Upper lobe of left lung (tissue), 6 donors: Measurements from ENCODE around the gene IL1RN. TPM values are rescaled to one million over a fixed set of nuclear protein-coding genes. Genes with fewer than 3 reads are reported as not detected.

Experiments
- ATAC-seq, 2 donors: fragments of 200-7000 bp; cut with Tn5 transposase; one replicate each; pipeline ENCODE4 v1.9.1; 2022; ENCODE audit warnings: mild to moderate bottlenecking in 2 of 2, moderate library complexity in 2 of 2; ENCODE audit not compliant: low FRiP score in 2 of 2
- DNase-seq, 2 donors: peaks; one replicate each; pipeline ENCODE4 v3.0.0-alpha.2; 2019 to 2020
- H3K27ac ChIP-seq, 4 donors: fragments of 200-600 bp; sonication (generic); one replicate each; pipeline ENCODE4 v1.5.1; 2016 to 2019
- H3K27me3 ChIP-seq, 4 donors: fragments of 200-600 bp; sonication (generic); one replicate each; pipeline ENCODE4 v1.5.1; 2017 to 2019
- H3K36me3 ChIP-seq, 4 donors: fragments of 200-600 bp; sonication (generic); one replicate each; pipeline ENCODE4 v1.5.1; 2016 to 2019
- H3K4me1 ChIP-seq, 4 donors: fragments of 200-600 bp; sonication (generic); one replicate each; pipeline ENCODE4 v1.5.1; 2018 to 2019
- H3K4me3 ChIP-seq, 4 donors: fragments of 200-600 bp; sonication (generic); one replicate each; pipeline ENCODE4 v1.5.1; 2017 to 2019; ENCODE audit warnings: mild to moderate bottlenecking in 2 of 4, moderate library complexity in 1 of 4
- H3K9me3 ChIP-seq, 4 donors: fragments of 200-600 bp; sonication (generic); one replicate each; pipeline ENCODE4 v1.5.1; 2018 to 2019
- EP300 ChIP-seq, 4 donors: sonication (generic); formaldehyde crosslinking; IDR thresholded peaks; one replicate each; pipeline ENCODE4 v1.5.1; 2017; ENCODE audit warnings: antibody characterized with exemption in 4 of 4, control low read depth in 2 of 4
- POLR2A ChIP-seq, 4 donors: fragments of 450-650 bp; IDR thresholded peaks; one replicate each; pipeline ENCODE4 v1.5.1; 2016 to 2017; ENCODE audit warnings: antibody characterized with exemption in 4 of 4, mild to moderate bottlenecking in 2 of 4
- POLR2AphosphoS5 ChIP-seq, 2 donors: sonication (generic); formaldehyde crosslinking; IDR thresholded peaks; one replicate each; pipeline ENCODE4 v1.5.1; 2017; ENCODE audit warnings: antibody characterized with exemption in 2 of 2
- WGBS, 2 donors: methylation state at CpG; one replicate each; pipeline ENCODE4 v1.1.5; 2017 to 2018; 5-methylcytosine and 5-hydroxymethylcytosine counted together
- total RNA-seq, 6 donors: library from RNA; depleted of rRNA in 4 of 6; stranded (reverse); fragments of >200 nt in 4 of 6; gene quantifications; one replicate each; pipeline versions ENCODE4 v1.1.0 to v1.2.1, GENCODE V29; 2016 to 2021
- TF ChIP-seq, protein P1 (sequence below), 6 experiments: fragments of 450-650 bp in 4 of 6; fragments of 200-600 bp in 2 of 6; sonication (generic) in 2 of 6; IDR thresholded peaks; one replicate each; pipeline ENCODE4 v1.5.1; 2016 to 2019; ENCODE audit warnings: antibody characterized with exemption in 6 of 6
- donor health status: DM: no; HTN: no; CAD: no; lungs with moderate emphysema.
- donor health status: DM: no; HTN: yes; CAD: no; lungs with severe emphysema.

The IL1RN gene
- total RNA-seq, 6 donors from 2014 or later = 2.0 to 40.6 (median 7.9) TPM

DNA sequence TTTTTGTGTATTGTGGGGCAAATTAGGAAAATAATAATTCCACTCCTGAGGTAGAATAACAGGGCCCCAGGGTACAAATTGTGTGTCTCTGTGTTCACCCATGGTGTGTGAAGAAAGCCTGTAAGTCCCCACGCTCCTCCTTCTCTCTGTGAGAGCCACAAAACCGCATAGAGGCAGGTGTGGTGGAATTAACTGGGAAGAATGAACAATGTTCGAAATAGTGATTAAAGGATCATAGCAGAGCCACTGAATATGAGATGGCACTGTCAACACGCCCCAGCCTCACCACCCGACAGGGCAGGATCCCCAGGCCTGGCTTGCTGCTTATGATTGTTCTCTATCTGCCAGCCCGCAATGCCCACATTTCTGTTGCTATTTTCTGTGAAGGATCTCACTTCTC lies 14.1 kb downstream of the IL1RN start:
- no peaks in the 10 kb centered on the region for H3K9me3 ChIP-seq
- H3K36me3 ChIP-seq = no peaks in the 10 kb centered on the region
- no peak for TF ChIP-seq POLR2AphosphoS5 (IDR thresholded peaks at IDR 0.05)
- TF ChIP-seq POLR2A (IDR thresholded peaks at IDR 0.05) = no peak
- TF ChIP-seq, protein P1, sequence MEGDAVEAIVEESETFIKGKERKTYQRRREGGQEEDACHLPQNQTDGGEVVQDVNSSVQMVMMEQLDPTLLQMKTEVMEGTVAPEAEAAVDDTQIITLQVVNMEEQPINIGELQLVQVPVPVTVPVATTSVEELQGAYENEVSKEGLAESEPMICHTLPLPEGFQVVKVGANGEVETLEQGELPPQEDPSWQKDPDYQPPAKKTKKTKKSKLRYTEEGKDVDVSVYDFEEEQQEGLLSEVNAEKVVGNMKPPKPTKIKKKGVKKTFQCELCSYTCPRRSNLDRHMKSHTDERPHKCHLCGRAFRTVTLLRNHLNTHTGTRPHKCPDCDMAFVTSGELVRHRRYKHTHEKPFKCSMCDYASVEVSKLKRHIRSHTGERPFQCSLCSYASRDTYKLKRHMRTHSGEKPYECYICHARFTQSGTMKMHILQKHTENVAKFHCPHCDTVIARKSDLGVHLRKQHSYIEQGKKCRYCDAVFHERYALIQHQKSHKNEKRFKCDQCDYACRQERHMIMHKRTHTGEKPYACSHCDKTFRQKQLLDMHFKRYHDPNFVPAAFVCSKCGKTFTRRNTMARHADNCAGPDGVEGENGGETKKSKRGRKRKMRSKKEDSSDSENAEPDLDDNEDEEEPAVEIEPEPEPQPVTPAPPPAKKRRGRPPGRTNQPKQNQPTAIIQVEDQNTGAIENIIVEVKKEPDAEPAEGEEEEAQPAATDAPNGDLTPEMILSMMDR (IDR thresholded peaks at IDR 0.05) = no peak
- no peak for TF ChIP-seq EP300 (IDR thresholded peaks at IDR 0.05)
- 92% methylated on average over 6 of the region's 6 CpGs for WGBS, 2 donors
- ATAC-seq = no peak
- peaks cover 0 to 4% (median 0%) of the 10 kb centered on the region in 4 donors for H3K4me1 ChIP-seq
- peak in 1 of 2 donors; percentile 19 for DNase-seq
- H3K27me3 ChIP-seq = no peaks in the 10 kb centered on the region
- H3K27ac ChIP-seq = no peak overlapping the region
- no peak overlapping the region for H3K4me3 ChIP-seq

DNA sequence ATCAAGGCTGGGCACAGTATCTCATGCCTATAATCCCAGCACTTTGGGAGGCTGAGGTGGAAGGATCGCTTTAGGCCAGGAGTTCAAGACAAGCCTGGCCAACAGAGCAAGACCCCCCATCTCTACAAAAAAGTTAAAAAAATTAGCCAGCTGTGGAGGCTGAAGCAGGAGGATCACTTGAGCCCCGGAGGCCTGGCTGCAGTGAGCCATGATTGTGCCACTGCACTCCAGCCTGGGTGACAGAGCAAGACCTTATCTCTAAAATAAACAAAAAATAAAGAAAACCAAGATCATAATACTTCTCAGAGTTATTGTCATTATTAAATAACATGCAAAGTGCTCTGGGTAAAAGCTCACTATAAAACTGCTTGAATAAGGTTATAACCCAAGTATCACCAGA lies 14.9 kb downstream of the IL1RN start:
- no peaks in the 10 kb centered on the region for H3K9me3 ChIP-seq
- no peak for TF ChIP-seq EP300 (IDR thresholded peaks at IDR 0.05)
- no peak for TF ChIP-seq POLR2A (IDR thresholded peaks at IDR 0.05)
- TF ChIP-seq, protein P1 (IDR thresholded peaks at IDR 0.05) = no peak
- TF ChIP-seq POLR2AphosphoS5 (IDR thresholded peaks at IDR 0.05) = no peak
- H3K4me1 ChIP-seq = peaks cover 0 to 4% (median 0%) of the 10 kb centered on the region in 4 donors
- no peak for DNase-seq
- WGBS, 2 donors = 93 to 97% methylated on average over 2 of the region's 2 CpGs
- no peaks in the 10 kb centered on the region for H3K36me3 ChIP-seq
- H3K27ac ChIP-seq = no peak overlapping the region
- no peak overlapping the region for H3K4me3 ChIP-seq
- ATAC-seq = no peak
- no peaks in the 10 kb centered on the region for H3K27me3 ChIP-seq

DNA sequence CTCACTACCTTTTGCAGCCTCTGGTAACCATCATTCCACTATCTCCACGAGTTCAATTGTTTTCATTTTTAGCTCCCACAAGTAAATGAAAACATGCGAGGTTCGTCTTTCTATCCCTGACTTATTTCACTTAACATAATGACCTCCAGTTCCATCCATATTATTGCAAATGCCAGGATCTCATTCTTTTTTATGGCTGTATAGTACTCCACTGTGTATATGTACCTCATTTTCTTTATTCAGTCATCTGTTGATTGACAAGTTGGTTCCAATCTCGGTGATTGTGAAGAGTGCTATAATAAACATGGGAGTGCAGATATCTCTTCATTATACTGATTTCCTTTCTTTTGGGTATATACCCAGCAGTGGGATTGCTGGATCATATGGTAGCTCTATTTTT lies 16.9 kb downstream of the IL1RN start:
- no peak for DNase-seq
- H3K36me3 ChIP-seq = no peaks in the 10 kb centered on the region
- H3K4me1 ChIP-seq = no peaks in the 10 kb centered on the region
- 82 to 90% methylated on average over 4 of the region's 4 CpGs for WGBS, 2 donors
- ATAC-seq = no peak
- H3K27me3 ChIP-seq = no peaks in the 10 kb centered on the region
- H3K27ac ChIP-seq = no peak overlapping the region
- no peaks in the 10 kb centered on the region for H3K9me3 ChIP-seq
- no peak overlapping the region for H3K4me3 ChIP-seq
- TF ChIP-seq POLR2AphosphoS5 (IDR thresholded peaks at IDR 0.05) = no peak
- TF ChIP-seq POLR2A (IDR thresholded peaks at IDR 0.05) = no peak

DNA sequence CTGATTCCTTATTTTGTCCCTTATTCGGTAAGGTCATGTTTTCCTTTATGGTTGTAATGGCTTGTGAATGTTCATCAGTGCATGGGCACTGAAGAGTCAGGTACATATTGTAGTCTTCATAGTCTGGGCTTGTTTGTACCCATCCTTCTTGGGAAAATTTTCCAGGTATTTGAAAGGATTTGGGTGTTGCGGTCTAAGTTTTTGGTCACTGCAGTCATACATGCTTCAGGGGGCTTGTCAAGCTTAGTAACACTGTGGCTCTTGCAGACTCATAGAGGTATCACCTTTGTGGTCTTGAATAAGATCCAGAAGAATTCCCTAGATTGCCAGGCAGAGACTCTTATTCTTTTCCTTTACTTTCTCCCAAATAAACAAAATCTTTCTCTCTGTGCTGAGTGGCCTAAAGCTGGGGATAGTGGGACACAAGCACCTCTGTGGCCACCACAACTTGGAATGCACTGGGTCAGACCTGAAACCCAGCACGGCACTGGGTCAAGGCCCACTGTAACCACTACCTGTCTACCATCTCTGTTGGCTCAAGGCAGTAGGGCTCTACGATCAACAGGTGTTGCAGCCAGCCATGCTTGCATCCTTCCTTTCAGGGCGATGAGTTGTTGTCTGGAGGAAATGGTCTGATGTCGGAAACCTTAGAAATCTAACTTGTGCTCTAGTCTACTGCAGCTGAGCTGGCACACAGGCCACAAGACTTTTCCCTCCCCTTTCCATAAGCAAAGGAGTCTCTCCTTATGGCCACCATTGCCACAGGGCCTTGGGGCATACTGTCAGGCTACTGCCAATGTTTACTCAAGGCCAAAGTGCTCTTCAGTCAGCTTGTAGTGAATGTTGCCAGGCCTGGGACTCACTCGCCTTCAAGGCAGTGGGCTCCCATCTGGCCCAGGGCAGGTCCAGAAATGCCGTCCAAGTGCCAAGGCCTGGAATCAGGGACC lies 21.5 kb downstream of the IL1RN start:
- H3K27me3 ChIP-seq = no peaks in the 10 kb centered on the region
- no peaks in the 10 kb centered on the region for H3K9me3 ChIP-seq
- no peak for DNase-seq
- WGBS, 2 donors = 76 to 79% methylated on average over 7 to 8 of the region's 8 CpGs
- H3K4me3 ChIP-seq = no peak overlapping the region
- TF ChIP-seq POLR2AphosphoS5 (IDR thresholded peaks at IDR 0.05) (no peak), EP300 (IDR thresholded peaks at IDR 0.05) (no peak), POLR2A (IDR thresholded peaks at IDR 0.05) (no peak)
- TF ChIP-seq, protein P1 (IDR thresholded peaks at IDR 0.05) = no peak
- no peak overlapping the region for H3K27ac ChIP-seq
- ATAC-seq = no peak
- H3K4me1 ChIP-seq = no peaks in the 10 kb centered on the region
- H3K36me3 ChIP-seq = no peaks in the 10 kb centered on the region

DNA sequence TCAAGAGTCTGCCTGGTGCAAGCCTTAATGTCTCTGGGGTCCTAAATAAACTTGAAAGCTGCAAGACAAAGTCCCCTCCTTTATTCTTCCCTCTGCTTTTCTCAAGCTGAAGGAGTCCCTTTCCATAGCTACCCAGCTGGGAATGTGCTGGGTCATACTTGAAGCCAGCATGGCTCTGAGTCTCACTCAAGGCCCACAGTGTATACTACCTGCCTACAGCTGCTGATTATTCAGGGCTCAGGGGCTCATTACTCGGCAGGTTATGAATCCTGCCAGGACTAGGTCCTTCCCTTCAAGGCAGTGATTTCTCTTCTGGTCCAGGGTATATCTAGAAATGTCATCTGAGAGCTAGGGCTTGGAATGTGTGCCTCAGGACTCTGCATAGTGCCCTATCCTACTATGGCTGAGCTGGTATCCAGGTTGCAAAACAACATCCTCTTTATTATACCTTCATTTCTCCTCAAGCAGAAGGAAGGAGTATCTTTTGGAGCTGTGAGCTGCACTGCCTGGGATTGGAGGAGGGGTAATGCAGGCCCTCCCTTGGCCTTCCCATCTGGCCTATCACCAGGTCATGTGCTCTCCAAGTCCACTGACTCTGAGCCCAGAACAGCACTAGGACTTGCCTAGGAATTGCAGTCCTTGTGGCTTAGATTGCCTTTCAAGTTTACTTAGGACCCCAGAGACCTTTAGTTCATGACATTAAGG lies 22.3 kb downstream of the IL1RN start:
- Histone ChIP-seq H3K9me3 (no peaks in the 10 kb centered on the region), H3K36me3 (no peaks in the 10 kb centered on the region), H3K4me3 (no peak overlapping the region), H3K27me3 (no peaks in the 10 kb centered on the region), H3K27ac (no peak overlapping the region), H3K4me1 (no peaks in the 10 kb centered on the region)
- ATAC-seq = peak in 1 of 2 donors; percentile 57
- WGBS, 2 donors = 86 to 100% methylated on average over 1 of the region's 1 CpG
- TF ChIP-seq POLR2AphosphoS5 (IDR thresholded peaks at IDR 0.05) (no peak), EP300 (IDR thresholded peaks at IDR 0.05) (no peak), POLR2A (IDR thresholded peaks at IDR 0.05) (no peak)
- TF ChIP-seq, protein P1 (IDR thresholded peaks at IDR 0.05) = no peak
- no peak for DNase-seq
